ENCODE results near the gene MRPL21. TPM values are rescaled to one million over a fixed set of nuclear protein-coding genes. Genes with fewer than 3 reads are reported as not detected.

MRPL21 gene
- total RNA-seq, 1 experiment from 2014 or later = 179 TPM

DNA sequence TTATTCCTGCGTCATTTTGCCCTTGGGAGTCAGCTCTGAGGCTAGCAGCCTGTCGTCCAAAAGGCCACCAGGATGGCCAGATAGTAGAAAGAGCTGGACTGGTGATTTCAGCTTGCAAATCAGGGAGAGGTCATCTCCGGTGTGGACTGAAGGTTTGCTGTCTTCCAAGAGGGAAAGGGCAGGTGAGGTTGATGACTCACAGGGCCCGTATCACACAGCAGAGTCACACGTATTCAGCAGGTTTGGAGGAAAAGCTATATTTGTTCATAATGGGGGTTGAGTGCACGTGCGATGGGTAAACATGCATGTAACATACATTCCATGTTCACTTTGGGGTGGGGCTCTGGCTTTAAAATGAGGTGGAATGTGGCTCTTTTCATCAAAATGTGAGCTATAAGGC, 25.6 kb downstream of the MRPL21 start:
- peaks cover 4% of the 10 kb centered on the region; the same call in 1 of the 2 replicates for H3K4me1 ChIP-seq
- ChIA-PET CTCF (no interaction called here), POLR2A (no interaction called here)
- H3K36me3 ChIP-seq (ENCODE audit: control insufficient read depth, insufficient read depth, low read length) = no peaks in the 10 kb centered on the region
- no peaks in the 10 kb centered on the region for H3K27me3 ChIP-seq (replicated peaks; ENCODE audit: control insufficient read depth, insufficient read depth, low read length)
- H3K4me3 ChIP-seq (ENCODE audit: low read depth, low read length) = no peak overlapping the region
- Mint-ChIP-seq H3K27me3 (ENCODE audit: insufficient read depth, unreplicated experiment) (no peaks in the 10 kb centered on the region), H3K4me3 (ENCODE audit: unreplicated experiment) (no peak overlapping the region), H3K9me3 (ENCODE audit: unreplicated experiment) (no peaks in the 10 kb centered on the region), H3K27ac (ENCODE audit: unreplicated experiment) (no peak overlapping the region), H3K36me3 (ENCODE audit: insufficient read depth, unreplicated experiment) (no peaks in the 10 kb centered on the region), H3K4me1 (ENCODE audit: low read depth, unreplicated experiment) (peaks cover 3% of the 10 kb centered on the region)
- TF ChIP-seq, protein P1, sequence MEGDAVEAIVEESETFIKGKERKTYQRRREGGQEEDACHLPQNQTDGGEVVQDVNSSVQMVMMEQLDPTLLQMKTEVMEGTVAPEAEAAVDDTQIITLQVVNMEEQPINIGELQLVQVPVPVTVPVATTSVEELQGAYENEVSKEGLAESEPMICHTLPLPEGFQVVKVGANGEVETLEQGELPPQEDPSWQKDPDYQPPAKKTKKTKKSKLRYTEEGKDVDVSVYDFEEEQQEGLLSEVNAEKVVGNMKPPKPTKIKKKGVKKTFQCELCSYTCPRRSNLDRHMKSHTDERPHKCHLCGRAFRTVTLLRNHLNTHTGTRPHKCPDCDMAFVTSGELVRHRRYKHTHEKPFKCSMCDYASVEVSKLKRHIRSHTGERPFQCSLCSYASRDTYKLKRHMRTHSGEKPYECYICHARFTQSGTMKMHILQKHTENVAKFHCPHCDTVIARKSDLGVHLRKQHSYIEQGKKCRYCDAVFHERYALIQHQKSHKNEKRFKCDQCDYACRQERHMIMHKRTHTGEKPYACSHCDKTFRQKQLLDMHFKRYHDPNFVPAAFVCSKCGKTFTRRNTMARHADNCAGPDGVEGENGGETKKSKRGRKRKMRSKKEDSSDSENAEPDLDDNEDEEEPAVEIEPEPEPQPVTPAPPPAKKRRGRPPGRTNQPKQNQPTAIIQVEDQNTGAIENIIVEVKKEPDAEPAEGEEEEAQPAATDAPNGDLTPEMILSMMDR (IDR thresholded peaks at IDR 0.05; ENCODE audit: insufficient read depth in 1 of 2, low read depth in 1 of 2, low read length in 1 of 2, severe bottlenecking in 1 of 2, unreplicated experiment in 1 of 2) = no peak
- no TSS peak for BruUV-seq (replicated peaks)
- no peaks in the 10 kb centered on the region for H3K9me3 ChIP-seq
- no peak for DNase-seq
- intact Hi-C loops (cut with micrococcal nuclease; ENCODE audit: unreplicated experiment) = no loop called here

DNA sequence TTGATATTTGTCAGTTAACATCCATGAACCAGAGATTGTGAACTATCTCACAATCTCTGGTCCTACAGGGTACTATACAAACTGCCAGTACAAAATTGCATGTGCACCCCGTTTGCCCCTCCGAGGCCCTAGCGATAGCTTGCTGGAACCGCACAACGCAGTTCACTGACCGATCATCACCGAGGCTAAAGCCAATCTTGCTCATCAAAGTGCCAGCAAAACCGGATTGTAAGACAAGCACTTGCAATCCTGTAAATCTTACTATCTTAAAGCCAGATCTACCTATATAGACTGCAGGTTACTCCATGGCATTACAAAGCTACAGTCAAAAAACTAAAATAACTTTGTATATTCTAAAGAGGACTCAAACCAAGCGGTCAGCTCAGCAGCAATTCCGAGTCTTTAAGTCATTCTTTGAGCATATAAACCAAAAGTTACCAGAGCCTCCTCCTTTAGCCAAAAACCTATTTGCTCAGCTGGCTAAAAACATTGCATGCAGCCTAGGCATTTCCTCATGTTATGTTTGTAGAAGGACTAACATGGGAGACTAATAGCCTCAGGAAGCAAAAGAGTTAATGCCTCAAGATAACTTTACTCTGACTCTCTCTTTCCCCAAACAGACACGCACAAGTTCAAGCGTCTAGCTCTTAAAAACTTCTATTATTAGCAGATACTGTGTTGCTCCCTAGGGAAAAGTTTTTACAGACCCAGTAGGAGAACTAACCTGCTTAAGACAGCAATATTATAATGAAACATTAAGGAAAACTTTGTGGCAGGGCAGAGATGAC, 31.2 kb downstream of the MRPL21 start:
- Histone ChIP-seq H3K36me3 (ENCODE audit: control insufficient read depth, insufficient read depth, low read length) (no peaks in the 10 kb centered on the region), H3K27me3 (replicated peaks; ENCODE audit: control insufficient read depth, insufficient read depth, low read length) (no peaks in the 10 kb centered on the region), H3K4me3 (ENCODE audit: low read depth, low read length) (no peak overlapping the region), H3K4me1 (no peaks in the 10 kb centered on the region), H3K9me3 (no peaks in the 10 kb centered on the region)
- intact Hi-C loops (cut with micrococcal nuclease; ENCODE audit: unreplicated experiment) = no loop called here
- Mint-ChIP-seq H3K9me3 (ENCODE audit: unreplicated experiment) (no peaks in the 10 kb centered on the region), H3K27me3 (ENCODE audit: insufficient read depth, unreplicated experiment) (no peaks in the 10 kb centered on the region), H3K27ac (ENCODE audit: unreplicated experiment) (no peak overlapping the region), H3K4me1 (ENCODE audit: low read depth, unreplicated experiment) (peaks cover 17% of the 10 kb centered on the region), H3K36me3 (ENCODE audit: insufficient read depth, unreplicated experiment) (no peaks in the 10 kb centered on the region), H3K4me3 (ENCODE audit: unreplicated experiment) (no peak overlapping the region)
- TF ChIP-seq, protein P1 (IDR thresholded peaks at IDR 0.05; ENCODE audit: insufficient read depth in 1 of 2, low read depth in 1 of 2, low read length in 1 of 2, severe bottlenecking in 1 of 2, unreplicated experiment in 1 of 2) = no peak
- ChIA-PET POLR2A (no interaction called here), CTCF (interaction anchor here (0.6 kb wide), 1 partner anchor 29 kb away, joined by 3 read pairs; no protein-coding TSS in a partner anchor)
- BruUV-seq (replicated peaks) = no TSS peak
- no peak for DNase-seq

DNA sequence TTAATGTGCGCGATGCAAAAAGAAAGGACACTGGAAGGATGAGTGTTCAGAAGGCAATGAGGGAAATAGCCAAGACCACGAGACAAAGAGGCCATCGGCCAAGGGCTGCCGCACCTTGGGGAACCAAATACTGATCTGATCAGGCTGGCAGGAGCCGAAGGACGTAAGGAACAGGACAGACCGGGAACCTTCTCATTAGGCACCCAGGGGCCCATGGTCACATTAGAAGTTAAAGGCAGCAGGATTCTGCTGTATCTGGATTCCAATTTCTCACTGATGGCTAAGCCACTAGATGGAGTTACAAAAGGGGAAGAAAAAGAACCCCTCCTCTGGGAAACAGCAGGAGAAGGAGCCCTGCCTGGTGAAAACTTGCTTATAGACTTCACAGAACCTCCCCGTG, 33.2 kb downstream of the MRPL21 start:
- CTCF ChIA-PET = interaction anchor here (0.7 to 1.5 kb wide), 5 partner anchors 15 to 238 kb away, joined by 3 to 10 read pairs (median 4); no protein-coding TSS in a partner anchor
- BruUV-seq (replicated peaks) = no TSS peak

More for the DNA sequence above, 33.2 kb downstream of the MRPL21 start:
- Mint-ChIP-seq H3K27ac (ENCODE audit: unreplicated experiment) (peak overlapping the region; percentile 11), H3K4me1 (ENCODE audit: low read depth, unreplicated experiment) (peaks cover 17% of the 10 kb centered on the region), H3K4me3 (ENCODE audit: unreplicated experiment) (peak overlapping the region; percentile 80), H3K9me3 (ENCODE audit: unreplicated experiment) (no peaks in the 10 kb centered on the region), H3K36me3 (ENCODE audit: insufficient read depth, unreplicated experiment) (no peaks in the 10 kb centered on the region), H3K27me3 (ENCODE audit: insufficient read depth, unreplicated experiment) (no peaks in the 10 kb centered on the region)
- Histone ChIP-seq H3K4me1 (no peaks in the 10 kb centered on the region), H3K9me3 (no peaks in the 10 kb centered on the region), H3K27me3 (replicated peaks; ENCODE audit: control insufficient read depth, insufficient read depth, low read length) (no peaks in the 10 kb centered on the region), H3K36me3 (ENCODE audit: control insufficient read depth, insufficient read depth, low read length) (no peaks in the 10 kb centered on the region), H3K4me3 (ENCODE audit: low read depth, low read length) (peak overlapping the region; percentile 43)
- DNase-seq = peak in 1 of 2 experiments; percentile 51
- intact Hi-C loops (cut with micrococcal nuclease; ENCODE audit: unreplicated experiment) = loop anchor here (1.0 kb wide), 1 partner anchor 218 kb away; no protein-coding TSS in a partner anchor
- TF ChIP-seq, protein P1 (IDR thresholded peaks at IDR 0.05; ENCODE audit: insufficient read depth in 1 of 2, low read depth in 1 of 2, low read length in 1 of 2, severe bottlenecking in 1 of 2, unreplicated experiment in 1 of 2) = peak in 1 of 2 experiments; percentile 42
- POLR2A ChIA-PET = interaction anchor here (0.7 kb wide), 1 partner anchor 796 kb away, joined by 3 read pairs; no protein-coding TSS in a partner anchor
